SKM-1 treated with dmso at 0.1 percent for 144 hours (cell line): ENCODE measurements around the gene SH3BP2.
A peak's percentile ranks its signal among the peaks of the same experiment; 100 is the strongest.

ENCODE experiments used
- DNase-seq: peaks from one replicate; lab custom pipeline; 2025; ENCODE audit not compliant: unreplicated experiment; lab: John Stamatoyannopoulos, UW

Gene SH3BP2

DNA sequence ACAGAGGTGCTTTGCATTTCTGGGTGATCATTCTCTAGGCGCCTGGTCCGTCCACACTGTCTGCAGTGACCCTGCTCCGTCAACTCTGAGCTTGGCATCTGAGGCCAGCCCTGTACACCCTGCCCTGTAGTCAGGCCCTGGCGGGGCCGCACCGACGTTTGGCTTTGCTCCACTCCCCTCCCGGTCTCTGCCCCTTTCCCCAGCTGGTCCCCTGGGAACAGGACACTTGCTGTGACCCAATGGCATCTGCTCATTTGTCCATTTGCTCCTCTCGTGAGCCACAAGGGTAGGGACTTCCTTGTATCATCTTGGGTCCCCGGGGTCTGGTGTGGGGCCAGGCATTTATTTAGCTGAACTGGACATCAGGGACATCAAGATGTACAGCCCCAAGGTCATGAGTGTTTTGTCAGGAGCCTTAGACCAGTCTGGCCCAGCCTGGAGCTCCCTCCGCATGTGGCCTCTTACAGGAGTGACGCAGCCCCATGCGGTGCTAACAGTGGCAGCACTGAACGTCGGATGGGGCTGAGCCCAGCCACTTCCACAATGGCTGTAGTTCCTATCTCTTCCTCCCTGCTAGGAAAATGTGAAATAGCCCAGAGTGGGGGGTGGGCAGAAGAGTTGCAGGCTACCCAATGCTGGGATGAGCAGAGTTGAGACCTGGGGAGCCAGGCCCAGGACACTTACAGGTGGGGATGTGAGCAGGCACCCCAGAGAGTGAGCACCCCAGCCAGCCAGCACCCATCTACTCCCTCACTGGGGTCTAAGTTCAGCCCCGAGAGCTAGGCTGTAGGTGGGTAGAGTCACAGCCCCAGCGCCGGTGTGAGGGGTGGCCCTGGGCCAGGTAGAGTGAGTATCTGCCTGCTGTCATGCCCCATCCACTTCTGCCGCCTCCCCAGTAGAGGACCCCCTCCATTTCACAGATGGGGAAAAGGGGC is 2.0 kb upstream of the SH3BP2 start:
- DNase-seq = peak; percentile 20

GRCh38 chr4:2791518-2792395 is 1.1 kb upstream of the SH3BP2 start:
- peak; percentile 28 for DNase-seq

GRCh38 chr4:2792396-2792710 is 532 bp upstream of the SH3BP2 start:
- no peak for DNase-seq

- DNase-seq = peak; percentile 45
These were observed 951 bp downstream of the SH3BP2 start for GRCh38 chr4:2793586-2794485.

DNA sequence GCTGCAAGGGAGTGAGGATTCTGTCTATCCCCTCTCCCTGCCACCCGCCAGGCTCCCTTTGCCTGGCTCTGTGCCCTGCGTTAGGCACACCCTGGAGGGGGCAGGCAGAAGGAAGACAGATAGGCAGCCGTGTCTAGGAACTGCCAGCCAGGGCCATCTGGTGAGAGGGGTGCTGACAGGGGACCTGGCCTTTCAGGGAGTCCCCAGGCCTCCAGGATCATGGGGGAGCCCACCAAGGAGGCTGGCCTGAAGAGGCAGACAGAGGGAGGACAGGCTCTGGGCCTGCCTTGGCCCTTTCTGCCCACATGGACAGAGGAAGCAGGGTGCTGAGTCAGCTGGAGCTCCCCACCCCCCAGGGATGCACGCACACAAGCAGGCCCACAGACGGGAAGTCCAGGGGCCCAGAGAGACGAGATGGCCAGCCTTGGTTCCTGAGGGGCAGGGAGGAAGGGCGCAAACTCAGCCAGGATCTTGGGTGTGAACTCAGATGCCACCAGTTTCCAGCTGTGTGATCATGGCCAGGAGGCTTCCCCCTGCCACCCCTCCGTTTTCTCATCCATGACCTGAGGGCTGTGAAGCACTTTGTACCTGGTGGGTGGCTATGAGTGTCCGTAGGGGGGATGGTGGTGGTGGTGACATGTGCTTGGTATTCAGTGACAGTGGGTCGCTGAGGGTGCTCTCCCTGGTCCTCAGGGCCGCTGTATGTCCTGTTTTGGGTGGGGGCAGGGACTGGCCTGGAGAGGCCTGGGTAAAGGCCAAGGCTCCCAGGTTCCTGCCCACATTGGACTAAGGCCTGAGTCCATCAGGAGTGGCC is 1.8 kb downstream of the SH3BP2 start:
- peak; percentile 70 for DNase-seq

DNA sequence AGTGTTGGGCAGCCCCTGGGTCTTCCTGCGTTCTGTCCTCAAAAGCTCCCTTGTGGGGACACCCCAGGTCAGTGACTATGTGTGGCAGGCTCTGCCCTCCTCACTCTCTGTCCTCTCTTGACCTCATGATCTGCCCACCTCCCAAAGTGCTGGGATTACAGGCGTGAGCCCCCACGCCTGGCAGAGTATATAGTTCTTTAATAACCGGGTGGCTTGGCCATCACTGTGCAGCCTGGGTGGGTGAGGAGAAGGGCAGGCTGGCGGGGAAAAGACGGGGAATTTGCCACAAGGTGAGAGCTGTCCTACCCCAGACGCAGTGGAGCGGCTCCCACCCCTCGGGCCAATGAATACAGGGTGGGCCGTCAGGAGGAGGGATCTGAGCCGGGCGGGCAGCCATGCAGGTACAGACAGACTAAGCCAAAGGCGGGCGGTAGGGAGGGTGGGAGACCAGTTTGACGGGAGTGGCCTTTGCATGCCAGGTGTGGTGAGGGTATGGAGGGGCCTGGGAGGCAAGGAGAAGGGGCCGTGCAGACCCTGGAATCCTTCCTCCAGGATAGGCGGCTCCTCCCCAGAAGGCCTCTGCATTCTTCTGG is 2.5 kb downstream of the SH3BP2 start:
- no peak for DNase-seq

DNA sequence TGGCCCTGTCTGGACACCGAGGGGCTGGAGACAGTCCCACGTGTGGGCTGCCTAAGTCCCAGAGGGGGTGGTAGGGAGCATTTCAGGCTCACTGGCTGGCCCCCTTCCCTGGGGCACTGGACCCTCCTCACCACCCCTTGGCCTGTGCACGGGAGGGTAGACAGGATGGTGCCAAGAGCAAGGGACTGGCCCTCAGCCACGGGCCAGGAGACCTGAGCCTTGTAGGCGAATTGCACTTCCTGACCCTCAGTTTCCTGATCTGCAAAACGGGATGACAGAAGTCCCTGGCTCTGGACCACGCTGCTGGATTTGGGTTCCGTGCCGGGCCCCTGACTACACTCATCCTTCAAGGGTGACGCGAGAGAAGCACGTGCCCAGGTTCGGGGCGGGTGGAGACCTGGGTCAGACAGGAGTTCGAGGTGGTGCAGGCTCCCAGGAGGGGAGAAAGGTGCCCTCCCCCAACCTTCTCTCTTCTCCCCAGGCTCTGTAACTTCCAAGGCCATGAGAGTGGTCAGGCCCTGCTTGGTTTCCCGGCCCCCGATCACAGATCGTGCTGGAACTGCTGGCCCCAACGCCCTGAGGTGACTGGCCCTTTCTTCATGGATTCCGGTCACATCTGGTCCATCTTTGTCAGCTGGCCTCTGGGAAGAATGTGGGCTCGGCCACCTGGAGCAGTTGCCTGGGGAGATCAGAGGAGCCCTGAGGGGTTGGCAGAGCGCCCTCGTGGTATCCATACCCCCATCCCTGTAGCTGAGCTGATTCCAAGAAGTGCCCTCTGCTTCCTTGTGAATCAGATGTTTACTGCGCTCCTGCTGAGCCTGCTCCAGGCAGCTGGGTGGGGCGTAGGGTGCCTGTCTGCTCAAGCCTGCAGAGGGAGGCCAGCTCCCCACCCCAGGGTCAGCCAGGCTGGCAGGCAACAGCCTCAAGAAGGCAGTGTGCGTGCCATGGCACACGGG is 3.3 kb downstream of the SH3BP2 start:
- DNase-seq = no peak

DNA sequence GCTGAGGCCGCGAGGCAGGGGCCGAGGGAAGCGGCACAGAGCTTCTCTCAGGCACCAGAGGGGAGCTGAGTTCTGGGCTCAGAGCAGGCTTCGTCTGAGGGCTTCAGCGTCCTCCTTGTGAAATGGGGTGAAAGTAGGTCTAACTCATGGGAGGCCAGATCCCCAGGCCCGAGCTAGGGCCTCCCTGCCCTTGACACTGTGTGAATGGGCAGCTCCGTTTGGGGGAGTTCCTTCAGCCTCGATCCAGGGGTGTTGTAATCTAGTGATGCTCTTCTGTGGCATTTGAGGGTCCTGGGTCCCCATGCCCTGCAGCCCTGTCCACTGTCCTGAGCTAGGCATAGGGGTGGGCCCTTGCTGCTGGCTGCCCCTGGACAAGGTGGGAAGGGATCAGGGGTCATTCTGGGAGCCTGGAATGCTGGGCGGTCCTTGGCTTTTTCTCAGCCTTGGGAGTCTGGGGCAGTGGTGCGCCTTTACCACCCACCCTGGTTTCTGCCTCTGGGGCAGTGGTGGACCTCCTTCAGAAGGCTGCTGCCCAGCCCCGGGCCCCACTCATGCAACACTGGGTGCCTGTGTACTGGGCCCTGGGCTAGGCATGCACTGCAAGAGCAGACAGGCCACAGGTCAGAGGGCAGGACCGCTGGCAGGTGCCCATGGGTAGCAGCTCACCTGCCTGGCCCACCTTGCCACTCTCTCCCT is 4.1 kb downstream of the SH3BP2 start:
- DNase-seq = no peak

DNA sequence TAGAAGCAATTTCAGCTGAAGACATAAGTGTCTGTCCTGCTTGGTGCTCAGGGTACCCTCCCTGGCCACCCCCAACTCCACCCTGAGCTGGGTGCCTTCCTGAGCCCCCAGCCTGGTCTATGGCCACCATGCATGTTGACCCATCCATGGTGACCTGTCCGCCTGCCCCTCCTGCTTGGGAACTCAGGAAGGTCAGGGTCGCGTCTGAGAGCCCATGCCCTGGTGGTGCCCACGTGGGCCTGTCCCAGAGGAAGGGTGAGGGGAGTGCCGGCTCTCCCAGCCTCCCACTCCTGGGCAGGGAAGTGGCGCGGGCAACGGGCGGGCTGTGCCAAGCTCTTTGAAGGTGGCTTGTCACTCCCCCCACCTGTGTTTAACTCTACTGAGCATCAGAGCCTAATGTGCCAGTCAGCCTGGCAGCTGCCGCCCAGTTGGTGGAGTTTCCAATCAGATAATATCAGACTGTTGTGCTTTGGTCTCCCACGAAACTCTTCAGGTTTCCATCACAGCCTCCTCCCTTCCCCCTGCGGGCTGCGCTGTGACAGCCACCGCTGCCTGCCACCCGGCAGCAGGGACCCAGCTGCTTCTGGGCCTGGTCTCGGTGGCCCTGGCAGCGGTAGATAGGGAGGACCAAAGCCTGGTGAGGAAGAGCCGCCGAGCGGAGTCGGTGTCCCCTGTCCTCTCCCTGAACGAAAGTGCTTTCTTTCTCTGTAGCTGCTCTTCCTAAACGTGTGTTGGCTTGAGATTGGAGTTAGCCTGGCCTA is 4.8 kb downstream of the SH3BP2 start:
- DNase-seq = no peak

- peak; percentile 71 for DNase-seq
These were observed 5.7 kb downstream of the SH3BP2 start for GRCh38 chr4:2798399-2799223.

GRCh38 chr4:2799224-2799911 is 6.5 kb downstream of the SH3BP2 start:
- peak; percentile 82 for DNase-seq

DNA sequence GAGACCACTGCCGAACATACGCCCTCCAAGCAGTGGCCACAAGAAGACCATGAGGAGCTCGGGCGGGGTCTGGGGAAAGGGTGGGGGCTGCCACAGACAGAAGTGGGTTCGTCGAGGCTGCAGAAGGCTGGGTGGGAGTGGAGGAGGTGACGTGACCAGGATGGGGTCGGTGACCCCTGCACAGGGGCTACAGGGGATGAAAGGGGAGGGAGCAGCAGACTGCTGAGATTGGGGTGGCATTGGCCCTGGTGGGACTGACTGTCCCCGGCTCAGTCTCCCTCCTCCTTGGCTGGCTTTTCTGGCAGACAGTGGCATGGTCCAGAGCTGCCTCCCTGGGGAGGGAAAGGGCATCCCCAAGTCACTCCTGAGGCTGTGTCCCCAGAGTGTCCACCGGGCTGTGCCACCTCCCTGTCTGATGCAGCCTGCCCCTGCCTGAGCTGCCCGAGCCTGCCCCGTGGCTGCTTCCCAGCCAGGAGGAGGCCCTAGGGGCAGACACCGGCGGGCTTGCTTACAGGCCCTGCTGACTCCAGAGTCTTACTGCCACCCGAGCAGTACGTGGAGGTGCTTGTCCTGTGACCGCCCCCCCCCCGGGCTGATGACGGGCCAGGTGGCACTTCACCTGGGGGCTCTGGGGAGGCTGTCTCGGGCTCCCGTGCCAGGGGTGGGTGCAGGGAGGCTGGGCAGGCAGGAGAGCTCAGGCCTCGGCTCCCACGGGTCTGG is 7.2 kb downstream of the SH3BP2 start:
- no peak for DNase-seq

GRCh38 chr4:2800691-2801596 is 8.1 kb downstream of the SH3BP2 start:
- DNase-seq = peak; percentile 97
